SK-N-SH treated with all-trans-retinoic acid at 6 μM for 48 hours (cell line): Measurements from ENCODE around the gene SENP3.
A peak's percentile ranks its signal among the peaks of the same experiment; 100 is the strongest.

Source experiments
- ATAC-seq: fragments of 200-7000 bp; cut with Tn5 transposase; 3 replicates; pipeline ENCODE4 v1.9.1; 2020; ENCODE audit warnings: mild to moderate bottlenecking, moderate library complexity
- ARNTL ChIP-seq: fragments of 450-650 bp; formaldehyde crosslinking; IDR thresholded peaks from 2 replicates; pipeline ENCODE4 v1.5.0; 2020; ENCODE audit warnings: low read depth, mild to moderate bottlenecking, moderate library complexity, borderline replicate concordance
- BACH2 ChIP-seq: fragments of 250-450 bp; sonication (Bioruptor Pico); IDR thresholded peaks from 2 replicates; pipeline ENCODE4 v1.9.0; 2021; ENCODE audit warnings: mild to moderate bottlenecking, borderline replicate concordance
- ESRRG ChIP-seq: fragments of 250-450 bp; sonication (Bioruptor Pico); IDR thresholded peaks from 2 replicates; pipeline ENCODE4 v1.6.1; 2021; ENCODE audit warnings: mild to moderate bottlenecking
- GLIS3 ChIP-seq: fragments of 250-450 bp; sonication (Bioruptor Pico); IDR thresholded peaks from 2 replicates; pipeline ENCODE4 v1.5.0; 2020; ENCODE audit warnings: mild to moderate bottlenecking, moderate library complexity
- ISL1 ChIP-seq: fragments of 250-450 bp; sonication (Bioruptor Pico); IDR thresholded peaks from 2 replicates; pipeline ENCODE4 v2.1.2; 2022; ENCODE audit warnings: mild to moderate bottlenecking, moderate library complexity
- PPARA ChIP-seq: fragments of 250-450 bp; sonication (Bioruptor Pico); IDR thresholded peaks from 2 replicates; pipeline ENCODE4 v1.5.0; 2020; ENCODE audit warnings: mild to moderate bottlenecking, borderline replicate concordance
- RARB ChIP-seq: fragments of 250-450 bp; sonication (Bioruptor Pico); IDR thresholded peaks from 2 replicates; pipeline ENCODE4 v1.8.0; 2021; ENCODE audit warnings: mild to moderate bottlenecking, moderate library complexity
- SNAI2 ChIP-seq: fragments of 250-450 bp; sonication (Bioruptor Pico); IDR thresholded peaks from 2 replicates; pipeline ENCODE4 v1.5.0; 2020; ENCODE audit warnings: mild to moderate bottlenecking, moderate library complexity
- TCF4 ChIP-seq: fragments of 250-450 bp; sonication (Bioruptor Pico); IDR thresholded peaks from 2 replicates; pipeline ENCODE4 v1.8.0; 2021; ENCODE audit warnings: mild to moderate bottlenecking, moderate library complexity, borderline replicate concordance
- TOX ChIP-seq: fragments of 250-450 bp; sonication (Bioruptor Pico); IDR thresholded peaks from 2 replicates; pipeline ENCODE4 v1.8.0; 2021; ENCODE audit warnings: mild to moderate bottlenecking, moderate library complexity, borderline replicate concordance
- ZC3H10 ChIP-seq: fragments of 250-450 bp; sonication (Bioruptor Pico); IDR thresholded peaks from 2 replicates; pipeline ENCODE4 v1.5.1; 2021; ENCODE audit warnings: mild to moderate bottlenecking, moderate library complexity
- ZFP3 ChIP-seq: fragments of 250-450 bp; sonication (Bioruptor Pico); IDR thresholded peaks from 2 replicates; pipeline ENCODE4 v1.5.0; 2020; ENCODE audit warnings: mild to moderate bottlenecking, moderate library complexity
- ZFP30 ChIP-seq: fragments of 450-650 bp; formaldehyde crosslinking; IDR thresholded peaks from 2 replicates; pipeline ENCODE4 v1.5.0; 2022; ENCODE audit warnings: mild to moderate bottlenecking, moderate library complexity
- ZNF565 ChIP-seq: fragments of 450-650 bp; formaldehyde crosslinking; conservative IDR thresholded peaks from 2 replicates; pipeline ENCODE4 v1.5.0; 2020; ENCODE audit warnings: low read depth, mild to moderate bottlenecking, moderate library complexity
- ZNF70 ChIP-seq: fragments of 450-650 bp; formaldehyde crosslinking; IDR thresholded peaks from 2 replicates; pipeline ENCODE4 v1.5.0; 2020; ENCODE audit warnings: mild to moderate bottlenecking, moderate library complexity
- ZNF8 ChIP-seq: fragments of 450-650 bp; formaldehyde crosslinking; IDR thresholded peaks from 2 replicates; pipeline ENCODE4 v1.5.0; 2020; ENCODE audit warnings: mild to moderate bottlenecking, moderate library complexity
- TF ChIP-seq, protein P1 (sequence below): fragments of 250-450 bp; sonication (Bioruptor Pico); IDR thresholded peaks from 2 replicates; pipeline ENCODE4 v1.5.0; 2020; ENCODE audit warnings: mild to moderate bottlenecking, moderate library complexity
- TF ChIP-seq, protein P2 (sequence below): fragments of 250-450 bp; sonication (Bioruptor Pico); IDR thresholded peaks from 2 replicates; pipeline ENCODE4 v1.8.0; 2020; ENCODE audit warnings: mild to moderate bottlenecking, moderate library complexity, borderline replicate concordance
- TF ChIP-seq, protein P3 (sequence below): fragments of 250-450 bp; sonication (Bioruptor Pico); IDR thresholded peaks from 2 replicates; pipeline ENCODE4 v1.5.1; 2021; ENCODE audit warnings: mild to moderate bottlenecking, moderate library complexity
- TF ChIP-seq, protein P4 (sequence below): fragments of 250-450 bp; sonication (Bioruptor Pico); IDR thresholded peaks from 2 replicates; pipeline ENCODE4 v1.5.1; 2020; ENCODE audit warnings: low read depth, mild to moderate bottlenecking, moderate library complexity

Gene SENP3

DNA sequence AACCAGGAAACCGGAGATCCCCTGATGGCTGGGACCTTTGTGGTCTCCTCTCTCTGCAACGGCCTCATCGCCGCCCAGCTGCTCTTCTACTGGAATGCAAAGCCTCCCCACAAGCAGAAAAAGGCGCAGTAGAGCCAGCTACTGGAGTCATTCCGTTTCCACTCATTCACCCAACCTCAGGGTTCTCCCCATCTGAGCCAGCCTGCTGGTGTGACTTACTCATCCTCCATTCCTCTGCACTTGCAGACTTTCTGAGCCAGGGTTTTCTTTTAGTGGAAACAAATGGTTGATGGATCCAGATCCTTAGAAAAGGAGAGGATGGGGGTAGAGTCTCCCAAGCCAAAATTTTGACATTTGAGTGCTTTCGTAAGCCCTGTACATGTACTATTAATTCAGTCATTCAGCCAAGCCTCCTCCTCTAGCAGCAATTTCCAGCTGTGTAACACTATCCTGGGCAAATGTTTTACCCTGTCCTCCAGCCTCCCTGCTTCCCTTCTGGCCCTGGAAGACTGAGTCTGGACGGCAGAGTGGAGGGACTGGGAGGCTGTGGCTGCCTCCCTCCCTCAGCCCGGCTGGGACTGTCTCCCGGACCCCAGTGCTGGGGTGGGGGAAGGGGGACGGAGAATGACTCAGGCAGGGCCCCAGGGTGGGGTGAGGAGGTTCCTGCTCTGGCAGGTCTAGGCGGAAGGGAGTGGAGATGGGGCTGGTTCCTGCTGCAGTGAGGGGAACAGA lies 25.9 kb downstream of the SENP3 start:
- ATAC-seq: peak; percentile 44
- TF ChIP-seq, protein P1, sequence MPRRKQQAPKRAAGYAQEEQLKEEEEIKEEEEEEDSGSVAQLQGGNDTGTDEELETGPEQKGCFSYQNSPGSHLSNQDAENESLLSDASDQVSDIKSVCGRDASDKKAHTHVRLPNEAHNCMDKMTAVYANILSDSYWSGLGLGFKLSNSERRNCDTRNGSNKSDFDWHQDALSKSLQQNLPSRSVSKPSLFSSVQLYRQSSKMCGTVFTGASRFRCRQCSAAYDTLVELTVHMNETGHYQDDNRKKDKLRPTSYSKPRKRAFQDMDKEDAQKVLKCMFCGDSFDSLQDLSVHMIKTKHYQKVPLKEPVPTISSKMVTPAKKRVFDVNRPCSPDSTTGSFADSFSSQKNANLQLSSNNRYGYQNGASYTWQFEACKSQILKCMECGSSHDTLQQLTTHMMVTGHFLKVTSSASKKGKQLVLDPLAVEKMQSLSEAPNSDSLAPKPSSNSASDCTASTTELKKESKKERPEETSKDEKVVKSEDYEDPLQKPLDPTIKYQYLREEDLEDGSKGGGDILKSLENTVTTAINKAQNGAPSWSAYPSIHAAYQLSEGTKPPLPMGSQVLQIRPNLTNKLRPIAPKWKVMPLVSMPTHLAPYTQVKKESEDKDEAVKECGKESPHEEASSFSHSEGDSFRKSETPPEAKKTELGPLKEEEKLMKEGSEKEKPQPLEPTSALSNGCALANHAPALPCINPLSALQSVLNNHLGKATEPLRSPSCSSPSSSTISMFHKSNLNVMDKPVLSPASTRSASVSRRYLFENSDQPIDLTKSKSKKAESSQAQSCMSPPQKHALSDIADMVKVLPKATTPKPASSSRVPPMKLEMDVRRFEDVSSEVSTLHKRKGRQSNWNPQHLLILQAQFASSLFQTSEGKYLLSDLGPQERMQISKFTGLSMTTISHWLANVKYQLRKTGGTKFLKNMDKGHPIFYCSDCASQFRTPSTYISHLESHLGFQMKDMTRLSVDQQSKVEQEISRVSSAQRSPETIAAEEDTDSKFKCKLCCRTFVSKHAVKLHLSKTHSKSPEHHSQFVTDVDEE: no peak
- no peak for TF ChIP-seq ZNF8 (CRISPR knock-in tag)
- no peak for TF ChIP-seq ZFP3 (CRISPR knock-in tag)
- no peak for TF ChIP-seq ZFP30 (CRISPR knock-in tag)
- TF ChIP-seq RARB (CRISPR knock-in tag): no peak
- TF ChIP-seq PPARA: no peak
- no peak for TF ChIP-seq ZNF565 (CRISPR knock-in tag)
- TF ChIP-seq BACH2: no peak
- TF ChIP-seq ZC3H10: no peak
- no peak for TF ChIP-seq TOX (CRISPR knock-in tag)
- no peak for TF ChIP-seq ESRRG
- TF ChIP-seq, all 23 proteins: peak for 0

DNA sequence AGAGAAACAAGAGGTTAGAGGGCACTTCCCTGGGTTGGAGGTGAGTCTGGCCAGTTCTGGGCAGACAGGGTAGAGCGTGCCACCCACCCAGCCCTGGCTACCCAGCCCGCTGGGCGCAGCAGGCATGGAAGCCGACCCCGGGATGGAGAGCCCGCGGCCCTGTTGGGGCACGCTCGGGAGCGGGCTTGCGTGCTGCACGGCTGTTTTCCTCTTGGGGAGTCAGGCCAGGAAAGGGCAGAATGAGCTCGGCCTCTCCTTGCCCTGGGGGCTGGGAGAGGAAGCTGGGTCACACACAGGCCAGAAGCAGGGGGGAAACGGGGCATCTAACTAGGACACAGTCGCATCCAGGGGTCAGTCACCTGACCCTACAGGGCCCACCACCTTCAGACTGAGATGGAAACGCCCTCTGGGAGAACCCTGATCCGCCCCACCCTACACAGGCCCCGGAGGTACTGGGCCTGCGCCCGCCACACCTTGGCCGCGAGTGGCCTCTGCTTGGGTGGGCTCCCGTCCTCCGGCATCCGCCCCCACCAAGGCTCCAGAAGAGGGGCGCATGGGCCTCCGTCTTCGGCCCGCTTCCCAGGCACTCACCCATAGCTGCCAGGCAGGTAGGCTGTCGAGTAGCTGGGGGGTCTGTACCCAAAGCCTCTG lies 27.0 kb downstream of the SENP3 start:
- ATAC-seq: no peak
- TF ChIP-seq BACH2: no peak
- TF ChIP-seq ZNF8 (CRISPR knock-in tag): no peak
- no peak for TF ChIP-seq ARNTL (CRISPR knock-in tag)
- no peak for TF ChIP-seq ZNF70 (CRISPR knock-in tag)
- TF ChIP-seq, protein P2, sequence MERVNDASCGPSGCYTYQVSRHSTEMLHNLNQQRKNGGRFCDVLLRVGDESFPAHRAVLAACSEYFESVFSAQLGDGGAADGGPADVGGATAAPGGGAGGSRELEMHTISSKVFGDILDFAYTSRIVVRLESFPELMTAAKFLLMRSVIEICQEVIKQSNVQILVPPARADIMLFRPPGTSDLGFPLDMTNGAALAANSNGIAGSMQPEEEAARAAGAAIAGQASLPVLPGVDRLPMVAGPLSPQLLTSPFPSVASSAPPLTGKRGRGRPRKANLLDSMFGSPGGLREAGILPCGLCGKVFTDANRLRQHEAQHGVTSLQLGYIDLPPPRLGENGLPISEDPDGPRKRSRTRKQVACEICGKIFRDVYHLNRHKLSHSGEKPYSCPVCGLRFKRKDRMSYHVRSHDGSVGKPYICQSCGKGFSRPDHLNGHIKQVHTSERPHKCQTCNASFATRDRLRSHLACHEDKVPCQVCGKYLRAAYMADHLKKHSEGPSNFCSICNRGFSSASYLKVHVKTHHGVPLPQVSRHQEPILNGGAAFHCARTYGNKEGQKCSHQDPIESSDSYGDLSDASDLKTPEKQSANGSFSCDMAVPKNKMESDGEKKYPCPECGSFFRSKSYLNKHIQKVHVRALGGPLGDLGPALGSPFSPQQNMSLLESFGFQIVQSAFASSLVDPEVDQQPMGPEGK: no peak
- no peak for TF ChIP-seq ZC3H10
- TF ChIP-seq, protein P1: no peak
- TF ChIP-seq TCF4: no peak
- no peak for TF ChIP-seq ISL1 (CRISPR knock-in tag)
- no peak for TF ChIP-seq RARB (CRISPR knock-in tag)
- TF ChIP-seq, all 23 proteins: peak for 0

DNA sequence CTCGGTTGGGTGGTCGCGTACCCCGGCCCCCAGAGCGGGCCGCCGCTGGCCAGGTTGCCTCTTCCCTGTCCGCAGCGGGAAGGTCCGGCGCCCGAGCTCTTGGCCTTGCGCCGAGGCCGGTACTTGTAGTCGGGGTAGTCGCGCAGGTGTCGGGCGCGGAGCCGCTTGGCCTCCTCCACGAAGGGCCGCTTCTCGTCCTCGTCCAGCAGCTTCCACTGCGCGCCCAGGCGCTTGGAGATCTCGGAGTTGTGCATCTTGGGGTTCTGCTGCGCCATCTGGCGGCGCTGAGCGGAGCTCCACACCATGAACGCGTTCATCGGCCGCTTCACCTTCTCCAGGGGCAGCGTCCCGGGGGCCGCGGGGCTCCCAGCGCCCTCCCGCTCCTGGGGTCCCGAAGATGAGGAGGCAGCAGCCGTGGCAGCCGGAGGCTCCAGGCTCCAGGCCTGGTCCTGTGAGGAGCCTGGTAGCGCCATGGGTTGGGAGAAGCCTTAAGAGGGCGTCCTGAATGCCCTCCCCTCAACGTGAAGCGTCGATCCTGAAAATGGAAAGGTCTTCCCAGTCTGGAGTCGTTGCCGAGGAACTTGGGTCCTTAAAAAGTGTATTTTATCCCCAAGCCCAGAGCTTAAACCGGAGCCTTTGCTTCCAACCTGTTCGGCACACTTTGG lies 27.6 kb downstream of the SENP3 start:
- peak; percentile 78 for ATAC-seq
- TF ChIP-seq ZNF565 (CRISPR knock-in tag): no peak
- TF ChIP-seq, protein P3, sequence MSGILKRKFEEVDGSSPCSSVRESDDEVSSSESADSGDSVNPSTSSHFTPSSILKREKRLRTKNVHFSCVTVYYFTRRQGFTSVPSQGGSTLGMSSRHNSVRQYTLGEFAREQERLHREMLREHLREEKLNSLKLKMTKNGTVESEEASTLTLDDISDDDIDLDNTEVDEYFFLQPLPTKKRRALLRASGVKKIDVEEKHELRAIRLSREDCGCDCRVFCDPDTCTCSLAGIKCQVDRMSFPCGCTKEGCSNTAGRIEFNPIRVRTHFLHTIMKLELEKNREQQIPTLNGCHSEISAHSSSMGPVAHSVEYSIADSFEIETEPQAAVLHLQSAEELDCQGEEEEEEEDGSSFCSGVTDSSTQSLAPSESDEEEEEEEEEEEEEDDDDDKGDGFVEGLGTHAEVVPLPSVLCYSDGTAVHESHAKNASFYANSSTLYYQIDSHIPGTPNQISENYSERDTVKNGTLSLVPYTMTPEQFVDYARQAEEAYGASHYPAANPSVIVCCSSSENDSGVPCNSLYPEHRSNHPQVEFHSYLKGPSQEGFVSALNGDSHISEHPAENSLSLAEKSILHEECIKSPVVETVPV (CRISPR knock-in tag): no peak
- no peak for TF ChIP-seq ESRRG
- TF ChIP-seq RARB (CRISPR knock-in tag): no peak
- no peak for TF ChIP-seq TCF4
- no peak for TF ChIP-seq BACH2
- no peak for TF ChIP-seq ZNF70 (CRISPR knock-in tag)
- TF ChIP-seq SNAI2: no peak
- TF ChIP-seq TOX (CRISPR knock-in tag): no peak
- TF ChIP-seq, protein P1: no peak
- TF ChIP-seq GLIS3 (CRISPR knock-in tag): no peak
- no peak for TF ChIP-seq ZFP3 (CRISPR knock-in tag)
- TF ChIP-seq, protein P4, sequence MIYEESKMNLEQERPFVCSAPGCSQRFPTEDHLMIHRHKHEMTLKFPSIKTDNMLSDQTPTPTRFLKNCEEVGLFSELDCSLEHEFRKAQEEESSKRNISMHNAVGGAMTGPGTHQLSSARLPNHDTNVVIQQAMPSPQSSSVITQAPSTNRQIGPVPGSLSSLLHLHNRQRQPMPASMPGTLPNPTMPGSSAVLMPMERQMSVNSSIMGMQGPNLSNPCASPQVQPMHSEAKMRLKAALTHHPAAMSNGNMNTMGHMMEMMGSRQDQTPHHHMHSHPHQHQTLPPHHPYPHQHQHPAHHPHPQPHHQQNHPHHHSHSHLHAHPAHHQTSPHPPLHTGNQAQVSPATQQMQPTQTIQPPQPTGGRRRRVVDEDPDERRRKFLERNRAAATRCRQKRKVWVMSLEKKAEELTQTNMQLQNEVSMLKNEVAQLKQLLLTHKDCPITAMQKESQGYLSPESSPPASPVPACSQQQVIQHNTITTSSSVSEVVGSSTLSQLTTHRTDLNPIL (CRISPR knock-in tag): no peak
- no peak for TF ChIP-seq ARNTL (CRISPR knock-in tag)
